Lower leg skin (tissue), 3 donors: ENCODE measurements around the gene CTNS.

ENCODE experiments used
- POLR2A ChIP-seq, 2 donors: fragments of 450-650 bp; IDR thresholded peaks; one replicate each; pipeline ENCODE4 v1.6.1; 2016 to 2017; ENCODE audit warnings: antibody characterized with exemption in 2 of 2, mild to moderate bottlenecking in 1 of 2, moderate library complexity in 1 of 2
- TF ChIP-seq, protein P1 (sequence below), 3 donors: fragments of 450-650 bp; IDR thresholded peaks; one replicate each; pipeline ENCODE4 v1.5.1; 2016; ENCODE audit warnings: antibody characterized with exemption in 3 of 3, mild to moderate bottlenecking in 3 of 3, moderate library complexity in 2 of 3

- TF ChIP-seq, protein P1, sequence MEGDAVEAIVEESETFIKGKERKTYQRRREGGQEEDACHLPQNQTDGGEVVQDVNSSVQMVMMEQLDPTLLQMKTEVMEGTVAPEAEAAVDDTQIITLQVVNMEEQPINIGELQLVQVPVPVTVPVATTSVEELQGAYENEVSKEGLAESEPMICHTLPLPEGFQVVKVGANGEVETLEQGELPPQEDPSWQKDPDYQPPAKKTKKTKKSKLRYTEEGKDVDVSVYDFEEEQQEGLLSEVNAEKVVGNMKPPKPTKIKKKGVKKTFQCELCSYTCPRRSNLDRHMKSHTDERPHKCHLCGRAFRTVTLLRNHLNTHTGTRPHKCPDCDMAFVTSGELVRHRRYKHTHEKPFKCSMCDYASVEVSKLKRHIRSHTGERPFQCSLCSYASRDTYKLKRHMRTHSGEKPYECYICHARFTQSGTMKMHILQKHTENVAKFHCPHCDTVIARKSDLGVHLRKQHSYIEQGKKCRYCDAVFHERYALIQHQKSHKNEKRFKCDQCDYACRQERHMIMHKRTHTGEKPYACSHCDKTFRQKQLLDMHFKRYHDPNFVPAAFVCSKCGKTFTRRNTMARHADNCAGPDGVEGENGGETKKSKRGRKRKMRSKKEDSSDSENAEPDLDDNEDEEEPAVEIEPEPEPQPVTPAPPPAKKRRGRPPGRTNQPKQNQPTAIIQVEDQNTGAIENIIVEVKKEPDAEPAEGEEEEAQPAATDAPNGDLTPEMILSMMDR (IDR thresholded peaks at IDR 0.05): no peak
- TF ChIP-seq POLR2A (IDR thresholded peaks at IDR 0.05): no peak
Observed at GRCh38 chr17:3592216-3592860, 44.2 kb upstream of the CTNS start.
